OCI-LY3 (cell line): Measurements from ENCODE around the gene AKR1C4.

ENCODE experiments used
- H2AFZ ChIP-seq: fragments of 200-600, 300-600 bp; shearing (Covaris generic); 2 replicates; pipeline ENCODE4 v1.6.0; 2014; ENCODE audit warnings: antibody characterized with exemption, low read depth, low read length
- H3K27ac ChIP-seq: fragments of 200-600, 300-600 bp; sonication (generic); 2 replicates; pipeline ENCODE4 v1.5.1; 2014; ENCODE audit warnings: mild to moderate bottlenecking, low read length, moderate library complexity, mixed read lengths
- H3K27me3 ChIP-seq: fragments of 200-600, 300-600 bp; sonication (generic); 2 replicates; pipeline ENCODE4 v1.6.1; 2014; ENCODE audit warnings: low read depth, low read length, mixed read lengths
- H3K36me3 ChIP-seq: fragments of 200-600, 300-600 bp; sonication (generic); replicated peaks from 2 replicates; pipeline ENCODE3; 2014; ENCODE audit warnings: low read depth, low read length, mixed read lengths
- H3K4me1 ChIP-seq: fragments of 300-600, 200-600 bp; sonication (generic); 2 replicates; pipeline ENCODE4 v1.6.1; 2014; ENCODE audit warnings: low read length, mixed read lengths
- H3K4me2 ChIP-seq: fragments of 200-600, 300-600 bp; sonication (generic); 2 replicates; pipeline ENCODE4 v1.6.1; 2014; ENCODE audit warnings: low read length, mixed read lengths
- H3K4me3 ChIP-seq: fragments of 300-600, 200-600 bp; sonication (generic); 2 replicates; pipeline ENCODE4 v1.5.1; 2014; ENCODE audit warnings: antibody characterized with exemption, mild to moderate bottlenecking, low read length, moderate library complexity
- H3K79me2 ChIP-seq: fragments of 300-600, 200-600 bp; shearing (Covaris generic); 2 replicates; pipeline ENCODE4 v1.6.1; 2014; ENCODE audit warnings: mild to moderate bottlenecking, low read length, mixed read lengths
- H3K9ac ChIP-seq: fragments of 300-600, 200-600 bp; shearing (Covaris generic); 2 replicates; pipeline ENCODE4 v1.6.0; 2014; ENCODE audit warnings: mild to moderate bottlenecking, low read length, moderate library complexity
- H3K9me3 ChIP-seq: fragments of 200-600, 300-600 bp; shearing (Covaris generic); 2 replicates; pipeline ENCODE4 v1.6.1; 2014; ENCODE audit warnings: low read length, mixed read lengths; ENCODE audit not compliant: insufficient read depth
- H4K20me1 ChIP-seq: fragments of 200-600, 300-600 bp; sonication (generic); 2 replicates; pipeline ENCODE4 v1.6.1; 2016; ENCODE audit warnings: low read length, mixed read lengths; ENCODE audit not compliant: insufficient read depth
- EZH2phosphoT487 ChIP-seq: fragments of 200-600 bp; shearing (Covaris generic); IDR thresholded peaks from 2 replicates; pipeline ENCODE4 v1.6.1; 2018; ENCODE audit warnings: antibody characterized with exemption, mixed run types, low read depth
- TF ChIP-seq, protein P1 (sequence below): fragments of 200-600, 300-600 bp; sonication (generic); IDR thresholded peaks from 2 replicates; pipeline ENCODE4 v1.5.1; 2014; ENCODE audit warnings: antibody characterized with exemption, low read length, low read depth

The AKR1C4 gene

DNA sequence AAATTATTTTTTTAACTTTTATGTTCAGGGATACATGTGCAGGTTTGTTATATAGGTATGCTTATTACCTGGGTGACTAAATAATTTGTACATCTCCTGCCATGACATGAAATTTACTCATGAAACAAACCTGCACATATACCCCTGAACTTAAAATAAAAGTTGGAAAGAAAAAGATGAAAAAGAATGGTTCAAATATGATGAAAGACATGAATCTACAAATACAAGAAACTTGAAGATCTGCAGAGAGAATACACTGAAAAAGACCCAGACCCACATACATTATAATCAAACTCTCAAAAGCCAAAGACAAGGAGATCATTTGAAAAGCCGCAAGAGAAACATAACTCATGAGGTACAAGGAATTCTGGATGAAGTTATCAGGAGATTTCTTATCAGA lies 70.2 kb downstream of the AKR1C4 start:
- H3K4me1 ChIP-seq: no peaks in the 10 kb centered on the region
- H3K9ac ChIP-seq: no peak overlapping the region
- H2AFZ ChIP-seq: no peak overlapping the region
- no peaks in the 10 kb centered on the region for H3K36me3 ChIP-seq
- H3K4me2 ChIP-seq: no peak overlapping the region
- no peaks in the 10 kb centered on the region for H4K20me1 ChIP-seq
- H3K79me2 ChIP-seq: no peaks in the 10 kb centered on the region
- TF ChIP-seq, protein P1, sequence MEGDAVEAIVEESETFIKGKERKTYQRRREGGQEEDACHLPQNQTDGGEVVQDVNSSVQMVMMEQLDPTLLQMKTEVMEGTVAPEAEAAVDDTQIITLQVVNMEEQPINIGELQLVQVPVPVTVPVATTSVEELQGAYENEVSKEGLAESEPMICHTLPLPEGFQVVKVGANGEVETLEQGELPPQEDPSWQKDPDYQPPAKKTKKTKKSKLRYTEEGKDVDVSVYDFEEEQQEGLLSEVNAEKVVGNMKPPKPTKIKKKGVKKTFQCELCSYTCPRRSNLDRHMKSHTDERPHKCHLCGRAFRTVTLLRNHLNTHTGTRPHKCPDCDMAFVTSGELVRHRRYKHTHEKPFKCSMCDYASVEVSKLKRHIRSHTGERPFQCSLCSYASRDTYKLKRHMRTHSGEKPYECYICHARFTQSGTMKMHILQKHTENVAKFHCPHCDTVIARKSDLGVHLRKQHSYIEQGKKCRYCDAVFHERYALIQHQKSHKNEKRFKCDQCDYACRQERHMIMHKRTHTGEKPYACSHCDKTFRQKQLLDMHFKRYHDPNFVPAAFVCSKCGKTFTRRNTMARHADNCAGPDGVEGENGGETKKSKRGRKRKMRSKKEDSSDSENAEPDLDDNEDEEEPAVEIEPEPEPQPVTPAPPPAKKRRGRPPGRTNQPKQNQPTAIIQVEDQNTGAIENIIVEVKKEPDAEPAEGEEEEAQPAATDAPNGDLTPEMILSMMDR: no peak
- TF ChIP-seq EZH2phosphoT487: no peak
- no peak overlapping the region for H3K4me3 ChIP-seq
- H3K27me3 ChIP-seq: no peaks in the 10 kb centered on the region
- H3K9me3 ChIP-seq: no peaks in the 10 kb centered on the region
- no peak overlapping the region for H3K27ac ChIP-seq

DNA sequence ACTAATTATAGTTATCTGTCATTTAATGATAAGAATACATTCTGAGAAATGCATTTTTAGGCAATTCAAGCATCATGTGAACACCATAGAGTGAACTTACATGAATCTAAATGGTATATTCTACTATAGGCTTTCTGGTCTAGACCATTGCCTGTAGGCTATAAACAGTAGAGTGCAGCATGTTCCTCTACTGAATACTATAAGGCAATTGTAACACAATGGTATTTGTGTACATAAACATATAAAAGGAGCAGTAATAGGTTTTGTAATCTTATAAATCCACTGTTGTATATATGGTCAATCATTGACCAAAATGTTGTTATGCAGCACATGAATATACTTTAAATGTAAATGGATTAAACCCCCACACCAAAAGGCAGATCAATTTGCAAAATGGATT lies 71.6 kb downstream of the AKR1C4 start:
- H3K4me1 ChIP-seq: no peaks in the 10 kb centered on the region
- H4K20me1 ChIP-seq: no peaks in the 10 kb centered on the region
- H3K27ac ChIP-seq: no peak overlapping the region
- no peak overlapping the region for H3K4me2 ChIP-seq
- H3K9ac ChIP-seq: no peak overlapping the region
- no peaks in the 10 kb centered on the region for H3K36me3 ChIP-seq
- no peaks in the 10 kb centered on the region for H3K27me3 ChIP-seq
- H3K4me3 ChIP-seq: no peak overlapping the region
- H3K9me3 ChIP-seq: no peaks in the 10 kb centered on the region
- TF ChIP-seq, protein P1: no peak
- TF ChIP-seq EZH2phosphoT487: no peak
- H3K79me2 ChIP-seq: no peaks in the 10 kb centered on the region
- no peak overlapping the region for H2AFZ ChIP-seq
